Stimulated activated naive CD8-positive, alpha-beta T cell treated with anti-CD3 and anti-CD28 coated beads, Interleukin-15, amount 100 ng/mL, for 72 hours (primary cell): ENCODE data around the gene PANK4.
A peak's percentile ranks its signal among the peaks of the same experiment; 100 is the strongest.

Source experiments
- ATAC-seq: fragments of 150-1000 bp; cut with Tn5 transposase; 2 replicates; pipeline ENCODE4 v1.10.0; 2021; ENCODE audit warnings: mild to moderate bottlenecking, moderate library complexity
- DNase-seq, 2 donors: peaks; one replicate each; pipeline ENCODE4 v3.0.0; 2021 to 2022
- H3K27ac Mint-ChIP-seq, 2 donors: one replicate each; pipeline ENCODE4 v1.8.0; 2022; ENCODE audit warnings: mild to moderate bottlenecking in 2 of 2, mixed read lengths in 2 of 2, moderate library complexity in 2 of 2
- H3K27me3 Mint-ChIP-seq: one replicate; pipeline ENCODE4 v1.8.0; 2022; ENCODE audit warnings: mixed read lengths
- H3K4me1 Mint-ChIP-seq: one replicate; pipeline ENCODE4 v1.8.0; 2022; ENCODE audit warnings: mild to moderate bottlenecking, mixed read lengths
- H3K4me3 Mint-ChIP-seq, 2 donors: one replicate each; pipeline ENCODE4 v1.8.0; 2022; ENCODE audit warnings: mild to moderate bottlenecking in 2 of 2, mixed read lengths in 2 of 2, moderate library complexity in 1 of 2
- H3K9me3 Mint-ChIP-seq, 2 donors: one replicate each; pipeline ENCODE4 v1.8.0; 2022; ENCODE audit warnings: mixed read lengths in 2 of 2

PANK4 gene

DNA sequence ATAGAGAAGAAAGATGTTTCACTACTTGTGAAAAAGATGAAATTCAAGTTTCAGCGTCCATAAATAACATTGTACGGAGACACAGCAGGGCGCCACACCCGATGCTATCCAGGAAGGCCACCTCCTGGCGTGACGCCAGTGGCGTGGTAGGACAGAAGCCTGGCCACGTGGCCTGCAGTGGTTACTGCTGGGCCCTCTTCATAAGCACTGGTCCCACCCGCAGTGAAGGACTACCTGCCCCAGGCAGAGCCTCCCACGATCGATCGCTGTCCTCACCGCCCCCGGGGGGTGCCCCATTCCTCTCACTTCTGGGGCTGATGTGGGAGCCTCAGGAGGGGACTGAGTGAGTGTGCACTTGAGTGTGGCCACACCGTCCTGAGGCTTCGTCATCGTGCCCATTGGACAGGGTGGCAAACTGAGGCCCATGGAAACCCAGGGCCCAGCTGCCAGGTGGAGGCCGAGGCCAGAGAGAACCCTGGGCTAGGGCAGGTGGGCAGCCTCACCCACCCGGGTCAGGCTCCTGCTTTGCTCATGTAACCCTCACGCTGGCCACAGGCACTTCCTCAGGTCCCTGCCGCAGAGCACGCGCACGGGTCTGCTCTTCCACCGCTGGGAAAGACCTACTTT is 15.3 kb upstream of the PANK4 start:
- Mint-ChIP-seq H3K9me3 (no peaks in the 10 kb centered on the region), H3K27me3 (no peaks in the 10 kb centered on the region), H3K4me3 (no peak overlapping the region), H3K4me1 (peaks cover 48% of the 10 kb centered on the region), H3K27ac (no peak overlapping the region)
- DNase-seq = no peak
- no peak for ATAC-seq

DNA sequence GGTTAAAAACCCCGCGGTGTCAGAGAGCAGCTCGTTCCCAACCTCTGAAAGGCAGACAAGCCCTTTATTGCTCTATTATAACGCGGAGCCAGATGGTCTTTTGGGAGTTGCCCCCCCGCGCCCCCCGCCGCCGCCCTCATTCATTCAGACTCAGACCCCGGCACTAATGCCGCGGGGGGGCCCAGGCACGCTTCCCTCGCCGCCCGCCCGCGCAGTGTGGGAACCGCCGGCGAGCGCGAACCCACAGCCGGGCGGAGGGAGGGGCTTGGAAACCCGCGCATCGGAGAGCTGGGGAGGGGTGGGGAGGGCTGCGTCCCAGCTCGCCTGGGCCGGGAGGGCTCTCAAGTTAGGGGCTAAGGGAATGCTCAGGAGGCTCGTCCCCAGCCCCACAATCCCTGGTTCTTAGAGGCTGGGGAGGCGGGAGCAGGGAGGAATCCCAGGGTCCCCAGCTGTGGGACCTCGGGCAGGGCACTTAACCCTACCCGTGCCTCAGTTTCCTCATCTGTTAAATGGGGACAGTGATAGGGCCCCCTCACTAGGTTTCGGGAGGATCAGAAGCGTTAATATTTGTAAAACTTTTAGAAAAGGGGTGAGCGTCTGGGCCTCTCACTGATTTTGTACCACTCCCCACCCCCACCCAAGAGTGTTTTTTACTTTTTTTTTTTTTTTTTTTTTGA is 14.6 kb upstream of the PANK4 start:
- ATAC-seq (no peak), DNase-seq (no peak)
- H3K9me3 Mint-ChIP-seq = no peaks in the 10 kb centered on the region
- H3K4me1 Mint-ChIP-seq = peaks cover 46% of the 10 kb centered on the region
- H3K27me3 Mint-ChIP-seq = no peaks in the 10 kb centered on the region
- peak overlapping the region in 1 of 2 donors; percentile 50 for H3K4me3 Mint-ChIP-seq
- H3K27ac Mint-ChIP-seq = no peak overlapping the region

DNA sequence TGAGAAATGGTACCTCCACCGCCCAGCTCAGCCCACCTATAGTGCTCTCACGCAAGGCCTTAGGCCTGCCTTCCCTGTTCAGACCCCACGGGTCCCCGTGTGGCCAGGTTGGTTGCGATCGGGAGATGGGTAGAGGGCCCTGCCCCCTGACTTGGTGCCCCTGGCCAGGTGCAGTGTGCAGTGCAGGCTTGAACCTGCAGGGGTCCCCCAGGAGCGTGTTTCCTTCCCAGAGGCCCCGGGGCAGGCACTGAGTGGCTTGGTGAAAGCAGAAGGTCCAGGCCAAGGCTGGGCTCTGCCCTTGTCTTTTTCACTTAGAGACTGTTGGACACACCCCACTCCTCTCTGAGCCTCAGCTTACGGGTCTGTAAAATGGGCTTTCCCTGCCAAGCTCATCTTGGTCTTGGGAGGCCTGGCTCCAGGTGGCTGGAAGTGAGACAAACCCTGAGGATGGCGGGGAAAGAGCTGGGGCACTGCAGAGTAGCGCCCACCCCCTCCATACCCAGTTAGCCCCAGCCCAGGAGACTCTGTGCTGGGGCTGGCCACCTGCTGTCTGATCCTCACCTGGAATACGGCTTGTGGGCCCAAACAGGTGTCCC is 13.0 kb upstream of the PANK4 start:
- H3K9me3 Mint-ChIP-seq = no peaks in the 10 kb centered on the region
- ATAC-seq = peak; percentile 50
- peak; percentile 46 to 52 for DNase-seq
- no peak overlapping the region for H3K27ac Mint-ChIP-seq
- no peaks in the 10 kb centered on the region for H3K27me3 Mint-ChIP-seq
- peaks cover 31% of the 10 kb centered on the region for H3K4me1 Mint-ChIP-seq
- no peak overlapping the region for H3K4me3 Mint-ChIP-seq

DNA sequence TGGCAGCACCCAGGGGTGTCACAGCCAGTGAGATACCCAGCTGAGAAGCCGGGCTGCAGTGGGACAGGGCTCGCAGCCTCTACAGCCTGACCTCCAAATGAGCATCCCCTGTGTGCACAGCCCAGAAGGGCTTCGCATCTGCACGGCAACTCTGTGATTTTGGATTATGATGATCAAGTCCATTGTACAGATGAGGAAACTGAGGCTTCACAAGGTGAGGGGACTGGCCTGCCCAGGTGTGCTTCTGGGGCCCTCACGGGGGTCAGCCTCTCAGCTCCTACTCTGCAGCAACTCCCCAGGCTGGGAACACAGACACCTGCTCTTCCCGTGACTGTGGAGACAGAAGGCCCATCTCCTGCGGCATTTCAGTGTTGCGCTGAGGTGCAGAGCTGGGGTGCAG is 12.5 kb upstream of the PANK4 start:
- no peak overlapping the region for H3K27ac Mint-ChIP-seq
- peaks cover 26% of the 10 kb centered on the region for H3K4me1 Mint-ChIP-seq
- no peaks in the 10 kb centered on the region for H3K27me3 Mint-ChIP-seq
- DNase-seq = no peak
- no peaks in the 10 kb centered on the region for H3K9me3 Mint-ChIP-seq
- no peak for ATAC-seq
- no peak overlapping the region for H3K4me3 Mint-ChIP-seq

DNA sequence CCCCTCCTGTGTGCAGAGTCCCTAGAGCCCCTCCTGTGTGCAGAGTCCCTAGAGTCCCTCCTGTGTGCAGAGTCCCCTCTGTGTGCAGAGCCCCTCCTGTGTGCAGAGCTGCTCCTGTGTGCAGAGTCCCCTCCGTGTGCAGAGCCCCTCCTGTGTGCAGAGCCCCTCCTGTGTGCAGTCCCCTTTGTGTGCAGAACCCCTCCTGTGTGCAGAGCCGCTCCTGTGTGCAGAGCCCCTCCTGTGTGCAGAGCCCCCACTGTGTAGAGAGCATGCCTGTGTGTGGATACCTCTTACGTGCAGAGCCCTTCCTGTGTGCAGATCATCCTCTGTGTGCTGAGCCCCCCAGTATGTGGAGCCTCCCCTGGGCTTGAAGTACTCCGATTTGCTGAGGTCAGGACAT is 12.0 kb upstream of the PANK4 start:
- H3K4me1 Mint-ChIP-seq = peaks cover 21% of the 10 kb centered on the region
- peaks cover 3% of the 10 kb centered on the region for H3K27me3 Mint-ChIP-seq
- H3K9me3 Mint-ChIP-seq = no peaks in the 10 kb centered on the region
- ATAC-seq (no peak), DNase-seq (no peak)
- no peak overlapping the region for H3K27ac Mint-ChIP-seq
- no peak overlapping the region for H3K4me3 Mint-ChIP-seq

DNA sequence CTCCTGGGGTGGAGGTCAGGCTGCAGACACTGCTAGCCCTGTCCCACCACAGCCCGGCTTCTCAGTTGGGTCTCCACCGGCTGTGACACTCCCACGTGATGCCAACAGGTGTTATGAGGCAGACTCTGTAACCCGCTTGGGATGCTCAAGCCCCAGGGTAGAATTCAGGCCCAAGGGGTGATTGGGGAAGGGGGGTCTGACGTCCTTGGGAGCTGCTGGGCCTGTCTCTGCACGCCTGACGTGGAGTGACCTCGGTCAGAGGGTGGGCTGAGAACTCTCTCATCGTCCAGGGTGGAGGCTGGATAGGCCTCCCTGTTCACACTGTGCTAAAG is 11.4 kb upstream of the PANK4 start:
- H3K27me3 Mint-ChIP-seq = peaks cover 7% of the 10 kb centered on the region
- H3K27ac Mint-ChIP-seq = no peak overlapping the region
- ATAC-seq = no peak
- H3K4me1 Mint-ChIP-seq = peaks cover 16% of the 10 kb centered on the region
- no peaks in the 10 kb centered on the region for H3K9me3 Mint-ChIP-seq
- H3K4me3 Mint-ChIP-seq = no peak overlapping the region
- DNase-seq = no peak

DNA sequence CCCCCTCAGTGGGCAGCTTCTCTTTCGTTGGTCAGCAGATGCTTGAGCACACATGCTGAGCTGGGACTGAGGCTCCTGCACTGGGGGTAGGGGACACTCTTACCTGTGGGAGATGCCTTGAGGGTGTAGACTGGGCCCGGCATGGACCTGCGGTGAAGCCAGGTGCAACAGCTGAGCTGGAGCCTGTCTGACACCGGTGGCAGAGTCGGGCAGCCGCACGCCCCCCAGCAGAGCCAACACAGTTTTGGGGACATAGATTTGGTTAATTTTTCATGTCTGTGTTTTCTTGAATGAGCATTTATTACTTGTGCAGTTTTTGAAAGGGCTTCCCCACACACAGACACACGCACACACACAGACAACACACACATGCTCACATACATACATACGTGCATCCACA is 9.6 kb upstream of the PANK4 start:
- Mint-ChIP-seq H3K4me1 (peaks cover 3% of the 10 kb centered on the region), H3K4me3 (no peak overlapping the region), H3K27me3 (peaks cover 21% of the 10 kb centered on the region), H3K9me3 (no peaks in the 10 kb centered on the region), H3K27ac (peak overlapping the region in 1 of 2 donors; percentile 21)
- DNase-seq (no peak), ATAC-seq (no peak)

DNA sequence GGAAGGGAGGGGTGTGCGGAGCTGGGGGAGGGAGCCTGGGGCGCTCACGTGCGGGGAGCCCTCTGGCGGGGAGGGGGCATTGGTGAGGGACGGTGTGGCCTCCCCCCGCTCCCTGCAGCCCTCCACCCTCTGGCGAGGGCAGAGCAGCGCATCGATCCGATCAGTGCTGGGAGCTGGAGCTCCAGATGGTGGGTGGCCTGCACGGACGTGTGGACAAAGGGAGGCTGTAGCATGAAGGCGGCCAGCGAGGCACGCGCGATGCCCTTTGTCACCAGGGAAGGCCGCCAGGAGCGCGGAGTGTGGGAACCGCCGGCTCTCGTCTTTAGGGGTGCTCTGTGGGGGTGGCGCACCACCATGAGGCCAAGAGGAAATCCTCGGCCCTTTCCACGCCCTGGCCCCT is 9.1 kb upstream of the PANK4 start:
- Mint-ChIP-seq H3K4me1 (peaks cover 7% of the 10 kb centered on the region), H3K27me3 (peaks cover 26% of the 10 kb centered on the region), H3K4me3 (no peak overlapping the region), H3K9me3 (no peaks in the 10 kb centered on the region), H3K27ac (no peak overlapping the region)
- no peak for DNase-seq
- ATAC-seq = no peak

DNA sequence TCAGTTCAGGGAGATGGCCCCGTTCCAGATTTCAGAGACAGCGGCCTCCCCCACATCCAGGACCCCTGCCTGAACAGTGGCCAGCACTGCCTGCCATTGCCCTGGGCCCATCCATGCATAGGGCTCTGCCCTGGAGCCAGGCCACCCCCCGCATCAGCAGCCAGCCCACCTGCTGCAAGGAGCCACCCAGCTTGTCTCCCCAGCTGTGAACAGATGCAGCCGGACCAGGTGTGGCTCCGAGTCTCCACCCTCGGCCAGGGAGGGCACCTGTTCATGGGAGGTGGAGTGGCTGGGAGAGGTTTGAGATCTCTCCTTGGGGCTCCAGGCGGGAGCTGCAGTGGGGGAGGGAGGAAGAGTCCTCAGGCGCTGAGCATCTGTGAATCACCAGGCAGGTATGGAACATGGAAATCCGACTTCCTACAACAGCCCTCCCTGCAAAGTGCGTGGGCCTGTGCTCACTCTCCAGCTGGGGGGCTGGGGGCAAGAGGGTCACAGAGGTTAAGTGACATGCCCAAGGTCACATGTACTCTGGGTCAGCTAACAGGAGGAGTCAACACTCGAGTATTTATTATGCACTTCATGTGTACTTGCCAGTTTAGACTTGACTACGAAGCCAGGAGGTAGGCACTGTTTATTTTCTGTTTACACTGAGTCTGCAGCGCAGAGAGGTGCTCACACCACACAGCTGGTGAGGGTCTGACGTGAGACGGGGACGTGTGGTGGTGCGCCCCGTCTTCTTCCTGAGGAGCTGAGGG is 8.5 kb upstream of the PANK4 start:
- Mint-ChIP-seq H3K9me3 (no peaks in the 10 kb centered on the region), H3K27ac (no peak overlapping the region), H3K27me3 (peaks cover 29% of the 10 kb centered on the region), H3K4me1 (peaks cover 7% of the 10 kb centered on the region), H3K4me3 (no peak overlapping the region)
- ATAC-seq = no peak
- no peak for DNase-seq

DNA sequence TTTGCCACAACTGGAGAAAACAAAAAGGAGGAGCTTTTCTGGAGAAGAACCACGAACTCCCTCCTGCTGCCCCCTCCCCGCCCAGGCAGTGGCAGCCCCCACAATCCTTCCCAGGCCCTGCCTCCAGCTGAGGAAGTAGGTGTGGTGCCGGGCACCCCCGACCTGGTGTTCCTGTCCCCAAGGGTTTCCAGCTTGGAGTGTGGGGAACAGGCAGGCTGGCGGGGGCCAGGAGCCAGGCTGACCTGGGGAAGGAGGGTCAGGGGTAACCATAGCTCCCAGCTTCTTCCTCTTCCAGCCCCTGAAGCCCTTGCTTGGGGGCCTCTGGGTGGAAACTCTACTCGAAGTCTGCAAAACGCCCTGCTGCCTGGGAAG is 7.9 kb upstream of the PANK4 start:
- ATAC-seq (no peak), DNase-seq (no peak)
- Mint-ChIP-seq H3K9me3 (no peaks in the 10 kb centered on the region), H3K27me3 (peaks cover 31% of the 10 kb centered on the region), H3K4me1 (peaks cover 7% of the 10 kb centered on the region), H3K27ac (no peak overlapping the region), H3K4me3 (no peak overlapping the region)

DNA sequence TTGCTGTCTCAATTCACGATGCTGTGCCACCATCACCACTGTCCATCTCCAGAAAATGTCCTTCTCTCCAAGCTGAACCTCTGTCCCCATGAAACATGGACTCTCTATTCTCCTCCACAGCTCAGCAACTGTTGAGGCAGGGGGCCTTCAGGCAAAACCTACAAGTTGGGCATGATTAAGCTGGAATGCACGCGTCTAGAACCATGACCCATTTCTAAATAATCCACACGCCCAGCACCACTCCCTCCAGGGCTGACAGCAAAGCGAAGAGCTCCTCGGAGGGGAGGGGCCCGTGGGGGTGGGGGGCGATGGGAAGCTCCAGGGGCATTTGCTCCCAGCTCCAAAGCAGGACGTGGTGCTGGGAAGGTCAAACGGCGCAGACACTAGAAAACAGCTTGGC is 7.0 kb upstream of the PANK4 start:
- Mint-ChIP-seq H3K27ac (no peak overlapping the region), H3K27me3 (peaks cover 41% of the 10 kb centered on the region), H3K4me1 (peaks cover 16% of the 10 kb centered on the region), H3K4me3 (no peak overlapping the region), H3K9me3 (no peaks in the 10 kb centered on the region)
- DNase-seq (no peak), ATAC-seq (no peak)

DNA sequence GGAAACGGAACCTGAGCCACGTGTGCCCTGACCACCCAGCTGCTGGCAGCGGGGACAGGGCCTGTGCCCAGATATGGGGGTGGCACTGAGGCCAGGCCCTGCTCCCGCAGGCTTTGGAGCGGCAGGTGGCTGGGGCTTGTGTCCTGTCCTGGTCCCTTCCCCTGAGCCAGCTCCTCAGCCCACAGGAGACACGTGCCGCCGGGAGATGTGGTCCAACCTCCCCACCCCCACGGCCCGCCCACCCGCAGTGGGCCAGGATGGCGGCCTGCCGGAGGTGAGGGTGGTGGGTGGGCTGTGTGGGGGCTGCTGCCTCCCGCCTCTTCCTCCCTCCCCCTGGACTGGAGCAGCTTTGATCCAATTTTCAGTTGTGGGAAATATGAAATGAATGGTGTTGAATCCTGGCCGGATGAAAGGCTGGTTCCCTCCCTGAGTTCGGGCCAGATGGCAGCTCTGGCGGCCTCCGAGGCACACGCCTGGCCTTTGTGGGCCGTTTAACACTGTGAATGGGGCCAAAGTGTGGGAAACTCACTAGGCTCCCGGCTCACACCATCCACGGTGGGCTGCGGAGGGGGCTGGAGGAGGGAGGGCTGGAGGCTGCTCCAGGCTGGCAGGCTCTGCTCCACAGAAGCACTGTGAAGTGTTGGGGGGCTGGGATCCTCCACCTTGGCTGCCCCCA is 6.2 kb upstream of the PANK4 start:
- DNase-seq = no peak
- no peak for ATAC-seq
- Mint-ChIP-seq H3K4me3 (no peak overlapping the region), H3K4me1 (peaks cover 21% of the 10 kb centered on the region), H3K27me3 (peaks cover 43% of the 10 kb centered on the region), H3K27ac (no peak overlapping the region), H3K9me3 (no peaks in the 10 kb centered on the region)

DNA sequence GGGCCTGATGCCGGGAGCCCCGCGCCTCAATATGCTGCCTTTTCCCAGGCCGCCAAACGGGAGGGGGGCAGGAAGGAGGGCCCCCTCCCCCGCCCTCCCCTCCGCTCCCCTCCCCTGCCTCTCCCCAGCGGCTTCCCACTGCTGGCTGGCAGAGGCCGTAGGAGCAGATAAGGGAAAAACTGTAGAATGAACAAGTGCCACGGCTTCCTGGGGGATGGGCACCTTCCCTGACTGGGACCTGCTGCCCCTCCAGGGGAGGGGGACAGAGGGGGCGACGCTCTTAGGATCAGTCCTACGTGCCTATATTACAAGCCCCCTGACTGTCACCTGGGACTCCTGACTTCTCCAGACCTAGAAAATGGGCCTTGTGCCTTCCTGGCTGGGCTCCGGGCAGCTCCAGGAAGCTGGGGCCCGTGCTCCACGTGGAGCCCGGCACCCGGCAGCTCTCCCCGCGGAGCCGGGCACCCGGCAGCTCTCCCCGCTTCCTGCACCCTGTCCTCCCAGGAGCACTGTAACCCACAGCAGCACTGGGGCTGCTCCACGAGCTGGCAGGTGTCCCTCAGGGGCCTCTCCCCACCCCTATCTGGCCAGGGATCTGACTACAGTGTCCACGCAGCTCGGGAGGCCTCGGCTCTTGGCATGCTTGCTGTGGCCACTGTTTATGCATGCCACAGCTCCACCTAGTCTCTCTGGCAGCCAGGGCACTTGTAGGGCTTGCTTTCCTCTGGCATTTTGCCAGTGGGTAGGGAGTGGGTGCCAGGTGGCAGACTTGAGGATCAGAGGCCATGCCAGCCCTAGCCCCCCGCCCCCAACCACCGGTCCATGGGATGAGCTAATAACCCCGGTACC is 4.3 kb upstream of the PANK4 start:
- Mint-ChIP-seq H3K9me3 (no peaks in the 10 kb centered on the region), H3K4me3 (peak overlapping the region; percentile 58 to 76), H3K27ac (no peak overlapping the region), H3K4me1 (peaks cover 31% of the 10 kb centered on the region), H3K27me3 (peaks cover 54% of the 10 kb centered on the region)
- ATAC-seq (no peak), DNase-seq (no peak)

DNA sequence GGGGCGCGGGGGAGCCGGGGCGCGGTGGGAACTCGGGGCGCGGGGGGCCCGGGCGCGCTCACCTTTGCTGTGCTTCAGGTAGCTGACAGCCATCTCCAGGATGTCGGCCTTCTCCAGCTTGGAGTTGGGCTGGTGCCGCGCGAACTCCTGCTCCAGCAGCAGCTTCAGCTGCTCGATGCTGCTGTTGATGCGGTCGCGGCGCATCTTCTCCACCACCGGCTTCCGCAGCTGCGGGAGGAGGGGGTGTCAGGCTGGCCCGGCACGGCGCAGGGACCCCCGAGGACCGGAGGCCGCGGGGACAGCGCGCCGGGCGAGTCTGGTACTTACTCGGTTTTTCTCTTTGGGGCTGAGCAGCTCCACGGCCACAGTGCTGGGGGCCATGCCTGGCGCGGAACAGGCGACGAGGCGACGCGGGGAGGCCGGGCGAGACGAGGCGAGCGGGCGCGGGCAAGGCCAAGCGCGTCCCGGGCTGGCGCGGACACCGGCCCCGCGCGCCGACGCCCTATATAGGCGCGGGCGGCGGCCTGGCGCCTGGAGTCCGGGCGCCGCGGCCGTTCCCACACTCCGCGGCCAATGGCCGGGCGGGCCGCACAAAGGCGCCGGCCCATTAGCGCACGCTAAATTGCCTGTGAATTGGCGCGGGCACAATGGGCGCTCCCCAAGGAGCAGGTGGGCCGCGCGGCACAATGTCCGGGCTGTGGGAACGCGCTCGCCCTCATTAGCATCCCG is 3.6 kb upstream of the PANK4 start, which contains the start of gene HES5:
Gene HES5 (minus strand): TSS at position 480 of the 729 bp plus-strand sequence. CDS start 99 bp downstream, at position 381.
- ATAC-seq (no peak), DNase-seq (no peak)
- H3K9me3 Mint-ChIP-seq = no peaks in the 10 kb centered on the region
- peaks cover 35% of the 10 kb centered on the region for H3K4me1 Mint-ChIP-seq
- H3K27me3 Mint-ChIP-seq = peaks cover 54% of the 10 kb centered on the region
- H3K4me3 Mint-ChIP-seq = peak within 1 kb of the TSS; percentile 83 to 88
- peak within 1 kb of the TSS in 1 of 2 donors; percentile 42 for H3K27ac Mint-ChIP-seq
